BJ (cell line): ENCODE measurements around the gene UBE2E1. TPM values are rescaled to one million over a fixed set of nuclear protein-coding genes. Genes with fewer than 3 reads are reported as not detected.

Source experiments
- CTCF ChIA-PET: fragments of 350-600 bp; formaldehyde crosslinking; extraction: SDS; loops from one replicate; lab custom pipeline; 2021; ENCODE audit warnings: antibody characterized with exemption, inconsistent platforms; lab: Yijun Ruan, JAX
- POLR2A ChIA-PET: fragments of 300-600 bp; sonication (Branson Sonifier 250); formaldehyde crosslinking; extraction: SDS; loops from one replicate; lab custom pipeline; 2021; ENCODE audit warnings: antibody characterized with exemption; lab: Charles Lee
- DNase-seq: peaks from one replicate; pipeline ENCODE4 v3.0.0-alpha.2; 2011; ENCODE audit warnings: low read depth
- H3K27me3 ChIP-seq: 2 replicates; pipeline ENCODE4 v1.6.0; 2011; ENCODE audit warnings: low read length; ENCODE audit not compliant: control insufficient read depth, insufficient read depth
- H3K36me3 ChIP-seq: 2 replicates; pipeline ENCODE4 v1.5.1; 2011; ENCODE audit warnings: low read length; ENCODE audit not compliant: control insufficient read depth, insufficient read depth
- H3K4me3 ChIP-seq: 2 replicates; pipeline ENCODE4 v1.5.1; 2011; ENCODE audit warnings: low read depth, mild to moderate bottlenecking, control low read depth, low read length
- polyA plus RNA-seq: library from polyadenylated mRNA; depleted of rRNA; stranded (reverse); fragments of >200 nt; gene quantifications from 2 replicates; pipeline ENCODE4 v1.2.3, GENCODE V29; 2011
- TF ChIP-seq, protein P1 (sequence below): IDR thresholded peaks from 2 replicates; pipeline ENCODE4 v1.5.1; 2011; ENCODE audit warnings: low read depth, mild to moderate bottlenecking, control low read depth, inconsistent platforms, low read length, moderate library complexity; ENCODE audit not compliant: insufficient read depth

UBE2E1 gene
- polyA plus RNA-seq, 1 experiment = 70.0 TPM

DNA sequence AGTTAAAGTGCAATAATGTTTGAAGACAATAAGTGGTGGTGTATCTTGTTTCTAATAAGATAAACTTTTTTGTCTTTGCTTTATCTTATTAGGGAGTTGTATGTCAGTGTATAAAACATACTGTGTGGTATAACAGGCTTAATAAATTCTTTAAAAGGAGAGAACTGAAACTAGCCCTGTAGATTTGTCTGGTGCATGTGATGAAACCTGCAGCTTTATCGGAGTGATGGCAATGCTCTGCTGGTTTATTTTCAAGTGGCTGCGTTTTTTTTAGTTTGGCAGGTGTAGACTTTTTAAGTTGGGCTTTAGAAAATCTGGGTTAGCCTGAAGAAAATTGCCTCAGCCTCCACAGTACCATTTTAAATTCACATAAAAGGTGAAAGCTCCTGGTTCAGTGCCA, 113.9 kb downstream of the UBE2E1 start:
- no peaks in the 10 kb centered on the region for H3K27me3 ChIP-seq
- CTCF ChIA-PET = no interaction called here
- TF ChIP-seq, protein P1, sequence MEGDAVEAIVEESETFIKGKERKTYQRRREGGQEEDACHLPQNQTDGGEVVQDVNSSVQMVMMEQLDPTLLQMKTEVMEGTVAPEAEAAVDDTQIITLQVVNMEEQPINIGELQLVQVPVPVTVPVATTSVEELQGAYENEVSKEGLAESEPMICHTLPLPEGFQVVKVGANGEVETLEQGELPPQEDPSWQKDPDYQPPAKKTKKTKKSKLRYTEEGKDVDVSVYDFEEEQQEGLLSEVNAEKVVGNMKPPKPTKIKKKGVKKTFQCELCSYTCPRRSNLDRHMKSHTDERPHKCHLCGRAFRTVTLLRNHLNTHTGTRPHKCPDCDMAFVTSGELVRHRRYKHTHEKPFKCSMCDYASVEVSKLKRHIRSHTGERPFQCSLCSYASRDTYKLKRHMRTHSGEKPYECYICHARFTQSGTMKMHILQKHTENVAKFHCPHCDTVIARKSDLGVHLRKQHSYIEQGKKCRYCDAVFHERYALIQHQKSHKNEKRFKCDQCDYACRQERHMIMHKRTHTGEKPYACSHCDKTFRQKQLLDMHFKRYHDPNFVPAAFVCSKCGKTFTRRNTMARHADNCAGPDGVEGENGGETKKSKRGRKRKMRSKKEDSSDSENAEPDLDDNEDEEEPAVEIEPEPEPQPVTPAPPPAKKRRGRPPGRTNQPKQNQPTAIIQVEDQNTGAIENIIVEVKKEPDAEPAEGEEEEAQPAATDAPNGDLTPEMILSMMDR = no peak
- peaks cover 10% of the 10 kb centered on the region for H3K36me3 ChIP-seq
- DNase-seq = no peak
- H3K4me3 ChIP-seq = no peak overlapping the region
- POLR2A ChIA-PET = no interaction called here

DNA sequence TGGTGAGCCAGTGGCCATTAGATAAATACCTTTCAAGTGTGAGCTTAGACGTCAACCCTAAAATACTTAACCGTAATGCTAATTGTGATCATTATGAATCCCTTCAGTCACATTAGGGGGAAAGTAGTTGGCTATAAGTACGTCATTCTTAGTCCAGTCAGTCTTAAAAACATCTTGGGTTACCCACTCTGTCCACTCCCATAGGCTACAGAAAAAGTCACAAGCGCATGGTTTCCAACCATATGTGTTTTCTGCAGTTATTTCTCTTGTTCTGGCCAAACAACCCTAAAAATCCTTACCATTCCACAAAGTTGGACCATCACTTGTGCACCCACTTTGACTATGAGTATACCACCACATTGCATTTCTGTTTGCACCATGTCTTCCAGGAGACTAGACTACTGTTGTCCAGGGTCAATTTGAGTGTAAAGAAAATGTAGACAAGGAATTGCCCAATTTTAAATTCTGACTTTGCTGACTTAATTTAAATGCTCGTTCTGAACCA, 114.4 kb downstream of the UBE2E1 start:
- ChIA-PET POLR2A (no interaction called here), CTCF (no interaction called here)
- Histone ChIP-seq H3K27me3 (no peaks in the 10 kb centered on the region), H3K36me3 (peaks cover 10% of the 10 kb centered on the region), H3K4me3 (no peak overlapping the region)
- DNase-seq = no peak
- TF ChIP-seq, protein P1 = no peak

DNA sequence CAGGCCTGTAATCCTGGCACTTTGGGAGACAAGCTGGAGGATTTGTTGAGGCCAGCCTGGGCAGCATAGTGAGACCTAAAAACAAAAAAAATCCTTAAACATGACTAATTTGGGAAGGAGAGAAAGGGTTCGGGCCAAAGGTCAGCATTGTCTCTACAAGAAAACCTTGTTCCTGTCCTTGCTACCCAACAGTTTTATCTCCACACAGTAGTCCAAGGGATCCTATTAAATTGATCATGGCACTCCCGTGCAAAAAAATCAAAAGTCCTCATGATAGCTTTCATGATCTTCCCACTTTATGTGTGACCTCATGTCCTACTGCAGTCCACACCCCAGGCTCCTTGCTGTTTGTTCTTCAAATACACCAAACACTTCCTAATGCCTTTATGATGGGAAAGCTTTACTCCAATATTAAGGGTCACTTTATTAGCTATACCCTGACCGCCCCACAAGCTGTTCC, 115.3 kb downstream of the UBE2E1 start:
- H3K27me3 ChIP-seq = no peaks in the 10 kb centered on the region
- no peak overlapping the region for H3K4me3 ChIP-seq
- TF ChIP-seq, protein P1 = no peak
- ChIA-PET POLR2A (no interaction called here), CTCF (no interaction called here)
- no peak for DNase-seq
- peaks cover 10% of the 10 kb centered on the region for H3K36me3 ChIP-seq

DNA sequence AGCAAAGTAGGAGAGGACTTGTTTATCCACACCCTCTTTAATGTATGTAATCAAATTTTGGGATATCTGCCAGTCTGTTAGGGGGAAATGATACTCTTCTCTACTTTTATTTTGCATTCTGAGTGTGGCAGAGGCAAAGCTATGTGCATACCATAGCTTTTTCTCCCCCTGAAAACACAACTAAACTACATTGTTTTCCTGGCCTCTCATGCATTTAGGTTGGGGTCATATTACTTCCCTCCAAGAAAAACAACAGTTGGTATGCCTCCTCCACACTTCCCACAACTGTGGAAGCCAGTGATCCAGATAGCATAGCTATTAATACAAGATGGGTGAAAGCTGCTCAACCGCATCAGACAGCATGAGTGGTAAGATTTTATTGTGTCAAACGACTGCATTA, 118.0 kb downstream of the UBE2E1 start:
- Histone ChIP-seq H3K27me3 (no peaks in the 10 kb centered on the region), H3K4me3 (no peak overlapping the region), H3K36me3 (peaks cover 5% of the 10 kb centered on the region; the same call in 1 of the 2 replicates)
- ChIA-PET CTCF (interaction anchor here (0.8 to 1.4 kb wide), 2 partner anchors 12 to 20 kb away, joined by 3 to 5 read pairs; no protein-coding TSS in a partner anchor), POLR2A (no interaction called here)
- TF ChIP-seq, protein P1 = no peak
- DNase-seq = no peak

DNA sequence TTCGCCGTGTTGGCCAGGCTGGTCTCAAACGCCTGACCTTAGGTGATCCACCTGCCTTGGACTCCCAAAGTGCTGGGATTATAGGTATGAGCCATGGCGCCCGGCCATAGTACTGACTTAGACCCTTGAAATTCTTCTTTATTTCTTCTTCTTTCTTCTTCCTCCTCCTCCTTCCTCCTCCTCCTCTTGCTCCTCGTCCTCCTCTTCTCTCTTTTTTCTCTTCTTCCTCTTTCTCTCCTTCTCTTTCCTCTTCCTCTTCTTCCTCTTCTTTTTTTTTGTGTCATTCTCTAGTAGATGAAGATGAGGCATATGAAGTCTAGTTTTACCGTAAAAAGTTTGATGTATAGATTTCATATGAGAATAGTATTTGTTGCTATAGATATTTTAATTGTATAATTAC, 120.5 kb downstream of the UBE2E1 start:
- H3K27me3 ChIP-seq = no peaks in the 10 kb centered on the region
- H3K4me3 ChIP-seq = no peak overlapping the region
- no peaks in the 10 kb centered on the region for H3K36me3 ChIP-seq
- DNase-seq = no peak
- POLR2A ChIA-PET = no interaction called here
- CTCF ChIA-PET = interaction anchor here (0.7 kb wide), 1 partner anchor 18 kb away, joined by 3 read pairs; no protein-coding TSS in a partner anchor
- TF ChIP-seq, protein P1 = no peak
